Measurements from ENCODE around the gene IVL. TPM values are rescaled to one million over a fixed set of nuclear protein-coding genes. Genes with fewer than 3 reads are reported as not detected.

The IVL gene
- total and polyA plus RNA-seq, 4 donors, result 0.02 TPM; not detected in 3

GRCh38 chr1:152880316-152880715, 28.0 kb upstream of the IVL start:
- Histone ChIP-seq H3K9ac (ENCODE audit: low read depth in 1 of 2, low read length in 2 of 2) (no peak overlapping the region), H3K27ac (ENCODE audit: low read depth in 1 of 2, low read length in 2 of 2) (no peak overlapping the region), H3K36me3 (ENCODE audit: control insufficient read depth in 4 of 4, insufficient read depth in 3 of 4, low read depth in 1 of 4, low read length in 3 of 4) (no peaks in the 10 kb centered on the region), H3K4me3 (ENCODE audit: low read depth in 1 of 3, low read length in 3 of 3) (no peak overlapping the region), H3K9me3 (ENCODE audit: control insufficient read depth in 4 of 4, low read length in 3 of 4) (no peaks in the 10 kb centered on the region), H3K4me1 (ENCODE audit: control insufficient read depth in 4 of 4, insufficient read depth in 4 of 4, low read length in 3 of 4) (peaks cover 2 to 34% (median 15%) of the 10 kb centered on the region in 4 donors), H3K27me3 (ENCODE audit: control insufficient read depth in 4 of 4, insufficient read depth in 4 of 4, low read length in 3 of 4) (no peaks in the 10 kb centered on the region)
- no peak for DNase-seq (ENCODE audit: low spot score)
- WGBS, result 84% methylated on average over 4 of the region's 4 CpGs
- TF ChIP-seq FOXA1 (IDR thresholded peaks at IDR 0.05) (no peak), NR2F2 (IDR thresholded peaks at IDR 0.05) (no peak), YY1 (IDR thresholded peaks at IDR 0.05) (no peak), HNF4A (conservative IDR thresholded peaks at IDR 0.05) (no peak), SP1 (IDR thresholded peaks at IDR 0.05) (no peak), RXRA (IDR thresholded peaks at IDR 0.05) (no peak), EGR1 (IDR thresholded peaks at IDR 0.05; ENCODE audit: low read depth in 2 of 2) (no peak), ATF3 (IDR thresholded peaks at IDR 0.05) (no peak), HNF4G (IDR thresholded peaks at IDR 0.05) (no peak), FOXA2 (IDR thresholded peaks at IDR 0.05) (no peak), RAD21 (IDR thresholded peaks at IDR 0.05) (no peak), JUND (IDR thresholded peaks at IDR 0.05) (no peak), TAF1 (conservative IDR thresholded peaks at IDR 0.05) (no peak)
- TF ChIP-seq, protein P1, sequence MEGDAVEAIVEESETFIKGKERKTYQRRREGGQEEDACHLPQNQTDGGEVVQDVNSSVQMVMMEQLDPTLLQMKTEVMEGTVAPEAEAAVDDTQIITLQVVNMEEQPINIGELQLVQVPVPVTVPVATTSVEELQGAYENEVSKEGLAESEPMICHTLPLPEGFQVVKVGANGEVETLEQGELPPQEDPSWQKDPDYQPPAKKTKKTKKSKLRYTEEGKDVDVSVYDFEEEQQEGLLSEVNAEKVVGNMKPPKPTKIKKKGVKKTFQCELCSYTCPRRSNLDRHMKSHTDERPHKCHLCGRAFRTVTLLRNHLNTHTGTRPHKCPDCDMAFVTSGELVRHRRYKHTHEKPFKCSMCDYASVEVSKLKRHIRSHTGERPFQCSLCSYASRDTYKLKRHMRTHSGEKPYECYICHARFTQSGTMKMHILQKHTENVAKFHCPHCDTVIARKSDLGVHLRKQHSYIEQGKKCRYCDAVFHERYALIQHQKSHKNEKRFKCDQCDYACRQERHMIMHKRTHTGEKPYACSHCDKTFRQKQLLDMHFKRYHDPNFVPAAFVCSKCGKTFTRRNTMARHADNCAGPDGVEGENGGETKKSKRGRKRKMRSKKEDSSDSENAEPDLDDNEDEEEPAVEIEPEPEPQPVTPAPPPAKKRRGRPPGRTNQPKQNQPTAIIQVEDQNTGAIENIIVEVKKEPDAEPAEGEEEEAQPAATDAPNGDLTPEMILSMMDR (IDR thresholded peaks at IDR 0.05; ENCODE audit: low read depth, low read length, missing input control), result no peak
- TF ChIP-seq, protein P2, sequence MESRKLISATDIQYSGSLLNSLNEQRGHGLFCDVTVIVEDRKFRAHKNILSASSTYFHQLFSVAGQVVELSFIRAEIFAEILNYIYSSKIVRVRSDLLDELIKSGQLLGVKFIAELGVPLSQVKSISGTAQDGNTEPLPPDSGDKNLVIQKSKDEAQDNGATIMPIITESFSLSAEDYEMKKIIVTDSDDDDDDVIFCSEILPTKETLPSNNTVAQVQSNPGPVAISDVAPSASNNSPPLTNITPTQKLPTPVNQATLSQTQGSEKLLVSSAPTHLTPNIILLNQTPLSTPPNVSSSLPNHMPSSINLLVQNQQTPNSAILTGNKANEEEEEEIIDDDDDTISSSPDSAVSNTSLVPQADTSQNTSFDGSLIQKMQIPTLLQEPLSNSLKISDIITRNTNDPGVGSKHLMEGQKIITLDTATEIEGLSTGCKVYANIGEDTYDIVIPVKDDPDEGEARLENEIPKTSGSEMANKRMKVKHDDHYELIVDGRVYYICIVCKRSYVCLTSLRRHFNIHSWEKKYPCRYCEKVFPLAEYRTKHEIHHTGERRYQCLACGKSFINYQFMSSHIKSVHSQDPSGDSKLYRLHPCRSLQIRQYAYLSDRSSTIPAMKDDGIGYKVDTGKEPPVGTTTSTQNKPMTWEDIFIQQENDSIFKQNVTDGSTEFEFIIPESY (IDR thresholded peaks at IDR 0.05), result no peak
- TF ChIP-seq, protein P3, sequence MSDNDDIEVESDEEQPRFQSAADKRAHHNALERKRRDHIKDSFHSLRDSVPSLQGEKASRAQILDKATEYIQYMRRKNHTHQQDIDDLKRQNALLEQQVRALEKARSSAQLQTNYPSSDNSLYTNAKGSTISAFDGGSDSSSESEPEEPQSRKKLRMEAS (IDR thresholded peaks at IDR 0.05), result no peak

DNA sequence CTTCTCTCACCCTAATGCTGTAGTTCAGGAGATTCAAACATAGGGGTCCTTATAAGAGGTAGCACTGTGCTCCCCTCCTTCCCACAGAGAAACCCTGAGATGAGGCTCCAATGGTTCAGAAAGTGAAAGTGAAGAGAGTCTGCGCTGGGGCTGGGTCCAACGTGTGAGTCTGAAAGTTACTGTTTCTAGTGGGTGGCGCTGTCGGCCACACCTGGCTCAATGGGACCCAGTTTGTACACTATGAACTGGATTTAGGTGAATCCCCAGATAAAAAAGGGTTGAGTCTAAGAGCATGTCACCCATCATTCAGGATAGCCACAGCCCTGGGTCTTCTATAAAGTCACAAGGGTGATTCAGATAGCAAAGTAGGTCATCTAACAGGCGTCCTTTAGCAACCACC, 27.4 kb upstream of the IVL start:
- 41% methylated on average over 5 of the region's 5 CpGs for WGBS
- no peak overlapping the region for H3K9ac ChIP-seq (ENCODE audit: low read depth in 1 of 2, low read length in 2 of 2)
- H3K4me3 ChIP-seq (ENCODE audit: low read depth in 1 of 3, low read length in 3 of 3), result no peak overlapping the region
- H3K27me3 ChIP-seq (ENCODE audit: control insufficient read depth in 4 of 4, insufficient read depth in 4 of 4, low read length in 3 of 4), result no peaks in the 10 kb centered on the region
- H3K36me3 ChIP-seq (ENCODE audit: control insufficient read depth in 4 of 4, insufficient read depth in 3 of 4, low read depth in 1 of 4, low read length in 3 of 4), result no peaks in the 10 kb centered on the region
- peak in 1 of 2 donors; percentile 9 for TF ChIP-seq HNF4A (conservative IDR thresholded peaks at IDR 0.05)
- TF ChIP-seq ATF3 (IDR thresholded peaks at IDR 0.05), result no peak
- peaks cover 4 to 40% (median 21%) of the 10 kb centered on the region in 4 donors for H3K4me1 ChIP-seq (ENCODE audit: control insufficient read depth in 4 of 4, insufficient read depth in 4 of 4, low read length in 3 of 4)
- H3K9me3 ChIP-seq (ENCODE audit: control insufficient read depth in 4 of 4, low read length in 3 of 4), result no peaks in the 10 kb centered on the region
- DNase-seq (ENCODE audit: low spot score), result no peak
- H3K27ac ChIP-seq (ENCODE audit: low read depth in 1 of 2, low read length in 2 of 2), result no peak overlapping the region

- no peaks in the 10 kb centered on the region for H3K36me3 ChIP-seq (ENCODE audit: control insufficient read depth in 4 of 4, insufficient read depth in 3 of 4, low read depth in 1 of 4, low read length in 3 of 4)
- peaks cover 9 to 38% (median 27%) of the 10 kb centered on the region in 4 donors for H3K4me1 ChIP-seq (ENCODE audit: control insufficient read depth in 4 of 4, insufficient read depth in 4 of 4, low read length in 3 of 4)
- H3K4me3 ChIP-seq (ENCODE audit: low read depth in 1 of 3, low read length in 3 of 3), result no peak overlapping the region
- no peak overlapping the region for H3K9ac ChIP-seq (ENCODE audit: low read depth in 1 of 2, low read length in 2 of 2)
- TF ChIP-seq HNF4G (IDR thresholded peaks at IDR 0.05) (no peak), REST (IDR thresholded peaks at IDR 0.05) (no peak), YY1 (IDR thresholded peaks at IDR 0.05) (no peak), FOXA2 (IDR thresholded peaks at IDR 0.05) (no peak), GABPA (IDR thresholded peaks at IDR 0.05 in 1 of 2, conservative IDR thresholded peaks at IDR 0.05 in 1 of 2) (no peak)
- no peaks in the 10 kb centered on the region for H3K9me3 ChIP-seq (ENCODE audit: control insufficient read depth in 4 of 4, low read length in 3 of 4)
- no peak for DNase-seq (ENCODE audit: low spot score)
- no peak overlapping the region for H3K27ac ChIP-seq (ENCODE audit: low read depth in 1 of 2, low read length in 2 of 2)
- H3K27me3 ChIP-seq (ENCODE audit: control insufficient read depth in 4 of 4, insufficient read depth in 4 of 4, low read length in 3 of 4), result no peaks in the 10 kb centered on the region
These were observed 24.3 kb upstream of the IVL start for GRCh38 chr1:152884085-152884484.

Measured in liver (tissue), 9 donors.